Uterus (tissue), 4 donors: ENCODE results near the gene ERP27. TPM values are rescaled to one million over a fixed set of nuclear protein-coding genes. Genes with fewer than 3 reads are reported as not detected.
A peak's percentile ranks its signal among the peaks of the same experiment; 100 is the strongest.

ENCODE experiments used
- DNase-seq, 2 donors: peaks; one replicate each; pipeline ENCODE4 v3.0.0-alpha.2; 2019 to 2020
- H3K27ac ChIP-seq, 2 donors: fragments of 200-600 bp; sonication (generic); 1 replicate in 1 of 2; 2 replicates in 1 of 2; pipeline ENCODE4 v1.5.1; 2016 to 2018
- H3K27me3 ChIP-seq, 2 donors: fragments of 200-600 bp; sonication (generic); one replicate each; pipeline ENCODE4 v1.5.1; 2018 to 2019; ENCODE audit warnings: control low read depth in 1 of 2
- H3K36me3 ChIP-seq, 2 donors: fragments of 200-600 bp; sonication (generic); one replicate each; pipeline ENCODE4 v1.5.1; 2019; ENCODE audit warnings: control low read depth in 1 of 2
- H3K4me1 ChIP-seq, 2 donors: fragments of 200-600 bp; sonication (generic); one replicate each; pipeline ENCODE4 v1.5.1; 2018 to 2019; ENCODE audit warnings: control low read depth in 1 of 2
- H3K4me3 ChIP-seq, 2 donors: fragments of 200-600 bp; sonication (generic); 1 replicate in 1 of 2; 2 replicates in 1 of 2; pipeline ENCODE4 v1.5.1; 2018 to 2019; ENCODE audit warnings: mild to moderate bottlenecking in 1 of 2
- H3K9me3 ChIP-seq, 2 donors: fragments of 200-600 bp; sonication (generic); one replicate each; pipeline ENCODE4 v1.5.1; 2019; ENCODE audit warnings: control low read depth in 1 of 2
- POLR2A ChIP-seq, 2 donors: fragments of 450-650 bp; IDR thresholded peaks; one replicate each; pipeline ENCODE4 v1.6.1; 2016; ENCODE audit warnings: antibody characterized with exemption in 2 of 2, mild to moderate bottlenecking in 1 of 2, moderate library complexity in 1 of 2
- intact Hi-C: fragments of 100-400 bp; cut with DNase I; formaldehyde crosslinking; loops from one replicate; pipeline ENCODE4 v1.15.1; 2023; ENCODE audit warnings: low total_unique reads
- total RNA-seq, 4 donors: library from RNA; depleted of rRNA in 3 of 4; stranded (reverse); fragments of >200 nt in 3 of 4; gene quantifications; one replicate each; pipeline versions ENCODE4 v1.1.0 to v1.2.4, GENCODE V29; 2014 to 2023
- TF ChIP-seq, protein P1 (sequence below), 4 experiments: fragments of 200-600 bp in 2 of 4; fragments of 450-650 bp in 2 of 4; sonication (generic) in 2 of 4; IDR thresholded peaks; one replicate each; pipeline ENCODE4 v1.5.1; 2016 to 2019; ENCODE audit warnings: antibody characterized with exemption in 4 of 4, mild to moderate bottlenecking in 2 of 4, moderate library complexity in 1 of 4
- donor health status: DM: yes; HTN: yes; CAD: no.

The ERP27 gene
- total RNA-seq, 4 donors from 2014 or later, result 0.61 to 2.6 (median 1.5) TPM; not detected in 1

DNA sequence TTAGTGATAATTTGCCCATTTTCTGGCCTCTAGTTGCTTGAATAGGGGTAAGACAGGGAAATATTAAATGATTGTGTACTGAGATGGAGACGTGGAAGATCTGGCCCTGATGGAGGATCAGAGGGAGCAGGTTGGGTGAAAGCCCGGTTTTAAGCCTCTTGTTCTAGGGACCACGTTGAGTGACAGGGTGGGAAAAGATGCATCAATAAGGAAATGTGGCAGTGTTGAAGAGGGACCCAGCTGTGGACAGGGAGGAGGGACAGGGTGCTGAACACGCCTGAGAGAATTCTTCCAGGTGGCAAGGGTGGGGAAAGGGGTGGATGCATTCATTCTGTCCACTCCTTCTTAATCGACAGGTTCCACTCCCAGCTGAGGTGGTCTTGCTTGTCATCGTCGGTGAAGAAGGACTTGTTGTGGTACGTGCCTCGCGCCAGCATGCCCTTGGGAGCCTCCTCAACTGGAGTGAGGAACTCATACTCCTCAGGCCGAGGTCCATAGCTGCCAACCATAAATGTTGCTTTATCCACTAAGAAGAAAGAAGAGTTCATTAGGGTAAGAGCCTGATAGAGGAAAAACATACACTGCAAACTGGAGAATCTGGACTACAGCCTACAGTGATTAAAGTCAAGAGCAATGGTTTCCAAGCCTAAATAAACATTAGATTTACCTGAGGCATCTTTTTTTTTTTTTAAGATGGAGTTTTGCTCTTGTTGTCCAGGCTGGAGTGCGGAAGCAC lies 4.0 kb upstream of the ERP27 start:
- intact Hi-C loops, result no loop called here
- no peak overlapping the region for H3K27ac ChIP-seq
- no peaks in the 10 kb centered on the region for H3K9me3 ChIP-seq
- H3K36me3 ChIP-seq, result no peaks in the 10 kb centered on the region
- no peak for DNase-seq
- H3K4me3 ChIP-seq, result no peak overlapping the region
- no peak for TF ChIP-seq POLR2A (IDR thresholded peaks at IDR 0.05)
- TF ChIP-seq, protein P1, sequence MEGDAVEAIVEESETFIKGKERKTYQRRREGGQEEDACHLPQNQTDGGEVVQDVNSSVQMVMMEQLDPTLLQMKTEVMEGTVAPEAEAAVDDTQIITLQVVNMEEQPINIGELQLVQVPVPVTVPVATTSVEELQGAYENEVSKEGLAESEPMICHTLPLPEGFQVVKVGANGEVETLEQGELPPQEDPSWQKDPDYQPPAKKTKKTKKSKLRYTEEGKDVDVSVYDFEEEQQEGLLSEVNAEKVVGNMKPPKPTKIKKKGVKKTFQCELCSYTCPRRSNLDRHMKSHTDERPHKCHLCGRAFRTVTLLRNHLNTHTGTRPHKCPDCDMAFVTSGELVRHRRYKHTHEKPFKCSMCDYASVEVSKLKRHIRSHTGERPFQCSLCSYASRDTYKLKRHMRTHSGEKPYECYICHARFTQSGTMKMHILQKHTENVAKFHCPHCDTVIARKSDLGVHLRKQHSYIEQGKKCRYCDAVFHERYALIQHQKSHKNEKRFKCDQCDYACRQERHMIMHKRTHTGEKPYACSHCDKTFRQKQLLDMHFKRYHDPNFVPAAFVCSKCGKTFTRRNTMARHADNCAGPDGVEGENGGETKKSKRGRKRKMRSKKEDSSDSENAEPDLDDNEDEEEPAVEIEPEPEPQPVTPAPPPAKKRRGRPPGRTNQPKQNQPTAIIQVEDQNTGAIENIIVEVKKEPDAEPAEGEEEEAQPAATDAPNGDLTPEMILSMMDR (IDR thresholded peaks at IDR 0.05), result no peak
- H3K4me1 ChIP-seq, result peaks cover 0 to 9% of the 10 kb centered on the region in 2 donors
- no peaks in the 10 kb centered on the region for H3K27me3 ChIP-seq

DNA sequence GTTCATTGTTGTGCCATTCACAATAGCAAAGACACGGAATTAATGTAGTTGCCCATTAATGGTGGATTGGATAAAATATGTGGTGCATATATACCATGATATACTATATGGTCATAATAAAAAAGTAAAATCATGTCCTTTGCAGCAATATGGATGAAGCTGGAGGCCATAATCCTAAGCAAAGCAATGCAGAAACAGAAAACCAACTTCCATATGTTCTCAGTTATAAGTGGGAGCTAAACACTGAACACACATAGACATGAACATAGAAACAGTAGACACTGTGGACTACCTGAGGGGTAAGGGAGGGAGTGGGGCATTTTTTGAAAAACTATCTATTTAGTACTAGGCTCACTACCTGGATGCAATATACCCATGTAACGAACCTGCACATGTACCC lies 3.0 kb upstream of the ERP27 start:
- H3K4me1 ChIP-seq, result no peaks in the 10 kb centered on the region
- H3K36me3 ChIP-seq, result no peaks in the 10 kb centered on the region
- intact Hi-C loops, result no loop called here
- no peaks in the 10 kb centered on the region for H3K27me3 ChIP-seq
- H3K4me3 ChIP-seq, result no peak overlapping the region
- no peaks in the 10 kb centered on the region for H3K9me3 ChIP-seq
- TF ChIP-seq, protein P1 (IDR thresholded peaks at IDR 0.05), result no peak
- no peak overlapping the region for H3K27ac ChIP-seq
- DNase-seq, result no peak

DNA sequence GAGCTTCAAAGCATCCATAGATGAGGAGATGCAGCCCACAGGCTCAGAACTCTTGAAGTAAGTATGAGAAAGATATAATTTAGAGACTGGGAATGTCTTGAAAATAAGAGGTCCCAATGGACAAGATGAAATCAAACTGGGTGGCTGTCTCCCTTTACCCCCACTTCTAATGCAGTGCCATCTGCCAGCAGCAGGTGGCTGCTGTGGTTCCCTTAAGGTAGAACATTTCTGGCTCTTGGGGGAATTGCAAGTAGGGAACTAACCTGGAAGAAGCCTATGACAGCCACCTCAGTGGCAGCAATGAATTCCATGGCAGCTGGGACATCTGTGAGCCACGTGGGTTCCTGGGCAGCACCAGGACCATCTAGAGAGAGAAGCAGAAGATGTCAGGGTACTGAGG lies 648 bp downstream of the ERP27 start:
- no peaks in the 10 kb centered on the region for H3K27me3 ChIP-seq
- H3K4me3 ChIP-seq, result no peak overlapping the region
- no peaks in the 10 kb centered on the region for H3K9me3 ChIP-seq
- intact Hi-C loops, result loop anchor here (10.0 kb wide), 1 partner anchor 47 kb away; no protein-coding TSS in a partner anchor
- no peak for DNase-seq
- no peaks in the 10 kb centered on the region for H3K4me1 ChIP-seq
- H3K27ac ChIP-seq, result no peak overlapping the region
- TF ChIP-seq, protein P1 (IDR thresholded peaks at IDR 0.05), result no peak
- TF ChIP-seq POLR2A (IDR thresholded peaks at IDR 0.05), result no peak
- no peaks in the 10 kb centered on the region for H3K36me3 ChIP-seq

DNA sequence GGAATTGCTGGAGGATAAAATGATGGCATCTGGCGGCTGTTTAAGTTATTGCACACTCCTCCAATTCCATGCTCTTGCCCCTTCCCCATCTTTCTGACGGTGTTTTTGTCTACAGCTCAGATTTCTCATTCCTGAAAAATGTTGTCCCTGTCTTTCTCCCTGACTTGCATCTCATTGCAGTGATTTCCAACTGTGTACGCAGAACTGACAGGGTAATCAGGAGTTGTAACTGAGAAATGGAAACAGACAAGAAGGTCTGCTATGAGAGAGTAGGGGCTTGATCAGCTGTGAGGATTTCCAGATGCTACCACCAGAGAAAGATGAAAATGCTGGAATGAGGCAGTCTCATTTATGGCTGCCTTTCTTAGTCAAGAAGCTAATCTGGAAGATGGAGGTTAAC lies 1.3 kb downstream of the ERP27 start:
- TF ChIP-seq, protein P1 (IDR thresholded peaks at IDR 0.05), result no peak
- no peak for TF ChIP-seq POLR2A (IDR thresholded peaks at IDR 0.05)
- DNase-seq, result no peak
- Histone ChIP-seq H3K4me3 (no peak overlapping the region), H3K4me1 (no peaks in the 10 kb centered on the region), H3K27ac (no peak overlapping the region), H3K9me3 (no peaks in the 10 kb centered on the region), H3K27me3 (no peaks in the 10 kb centered on the region), H3K36me3 (no peaks in the 10 kb centered on the region)
- intact Hi-C loops, result loop anchor here (10.0 kb wide), 1 partner anchor 48 kb away; no protein-coding TSS in a partner anchor

- TF ChIP-seq POLR2A (IDR thresholded peaks at IDR 0.05), result no peak
- TF ChIP-seq, protein P1 (IDR thresholded peaks at IDR 0.05), result peak in 1 of 4 experiments; percentile 7
- Histone ChIP-seq H3K4me1 (no peaks in the 10 kb centered on the region), H3K27me3 (no peaks in the 10 kb centered on the region), H3K4me3 (no peak overlapping the region), H3K36me3 (no peaks in the 10 kb centered on the region), H3K9me3 (no peaks in the 10 kb centered on the region), H3K27ac (no peak overlapping the region)
- intact Hi-C loops, result loop anchor here (10.0 kb wide), 1 partner anchor 48 kb away; no protein-coding TSS in a partner anchor
- no peak for DNase-seq
Measured at GRCh38 chr12:14936224-14936861, 2.0 kb downstream of the ERP27 start.
